GM21723 (cell line): ENCODE data around the gene LRRIQ1.
"Not testable (repeated sequence)": the region's sequence is repeated elsewhere in the genome, so short reads cannot be mapped to it uniquely, and the experiment has no call there.

Experiments used
- ATAC-seq: cut with Tn5 transposase; IDR thresholded peaks from one replicate; pipeline ENCODE4 v1.9.1; 2021; ENCODE audit warnings: mild to moderate bottlenecking, moderate library complexity; ENCODE audit not compliant: unreplicated experiment

Gene LRRIQ1

DNA sequence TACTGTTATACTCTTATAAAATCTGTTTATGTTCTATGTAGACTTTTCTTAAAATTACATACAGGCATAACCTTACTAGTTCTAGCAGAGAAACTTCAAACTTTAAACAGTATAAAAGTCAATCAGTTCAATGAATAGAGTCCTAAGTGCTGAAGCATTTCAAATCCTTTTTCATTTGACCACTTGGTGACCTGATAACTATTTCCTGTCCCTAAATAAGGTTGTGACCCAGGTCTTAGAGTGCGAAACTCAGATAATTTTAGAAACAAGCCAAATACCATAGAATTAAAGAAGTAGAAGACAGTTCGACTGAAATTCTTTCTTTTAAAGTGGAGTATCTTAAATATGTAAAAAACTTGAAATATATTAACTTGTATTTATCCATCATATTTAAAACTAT is 147.7 kb downstream of the LRRIQ1 start:
- no peak for ATAC-seq

DNA sequence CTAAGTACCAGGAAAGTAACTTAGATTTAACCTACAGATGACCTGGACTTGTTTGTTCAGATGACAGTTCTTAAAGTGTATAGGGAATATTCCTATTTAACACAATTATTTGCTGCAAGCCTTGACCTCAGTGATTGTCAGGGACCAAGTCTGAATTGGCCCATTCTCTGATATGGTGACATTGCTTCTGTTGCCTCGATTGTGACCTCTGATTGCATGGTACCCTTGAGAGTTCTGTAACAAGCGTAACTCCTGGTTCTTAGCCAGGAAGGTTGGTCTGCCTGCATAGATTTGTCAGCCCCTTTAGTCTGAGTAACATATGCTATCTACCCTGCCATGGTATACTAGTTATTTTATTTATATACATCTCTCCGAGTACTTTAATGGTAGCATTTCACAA is 150.1 kb downstream of the LRRIQ1 start:
- ATAC-seq: no peak

- ATAC-seq: no peak
Observed at GRCh38 chr12:85188619-85189018, 152.5 kb downstream of the LRRIQ1 start.

GRCh38 chr12:85190728-85191127 is 154.6 kb downstream of the LRRIQ1 start:
- no peak for ATAC-seq

DNA sequence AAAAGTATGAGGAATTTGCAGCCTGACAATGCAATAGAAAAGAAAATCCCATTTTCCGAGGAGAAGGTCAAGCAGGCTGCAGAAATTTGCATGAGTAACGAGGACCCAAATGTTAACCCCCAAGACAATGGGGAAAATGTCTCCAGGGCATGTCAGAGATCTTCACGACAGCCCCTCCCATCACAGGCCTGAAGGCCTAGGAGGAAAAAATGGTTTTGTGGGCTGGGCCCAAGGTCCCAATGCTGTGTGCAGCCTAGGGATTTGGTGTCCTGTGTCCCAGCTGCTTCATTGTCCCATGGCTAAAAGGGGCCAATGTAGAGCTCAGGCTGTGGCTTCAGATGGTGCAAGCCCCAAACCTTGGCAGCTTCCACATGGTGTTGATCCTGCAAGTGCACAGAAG is 167.7 kb downstream of the LRRIQ1 start:
- not testable (repeated sequence) for ATAC-seq

DNA sequence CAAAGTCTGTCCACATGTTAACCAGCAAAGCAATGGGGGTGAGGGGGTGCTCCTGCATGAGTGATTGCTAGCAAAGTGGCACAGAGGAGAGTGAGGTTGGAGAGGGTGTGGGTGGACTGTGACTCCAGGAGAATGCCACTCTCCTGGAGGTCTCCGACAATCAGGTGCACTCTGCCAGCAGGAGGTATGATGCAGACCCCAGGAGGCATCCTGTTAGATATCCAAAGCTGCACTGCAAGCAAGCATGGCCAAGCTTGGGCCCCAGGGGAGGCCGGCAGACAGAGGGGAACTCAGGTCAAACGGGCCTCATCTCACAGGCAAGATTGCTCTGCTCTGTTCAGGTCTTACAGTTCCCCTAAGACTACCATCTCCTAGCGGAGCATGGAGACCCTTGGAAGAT is 170.4 kb downstream of the LRRIQ1 start:
- no peak for ATAC-seq

DNA sequence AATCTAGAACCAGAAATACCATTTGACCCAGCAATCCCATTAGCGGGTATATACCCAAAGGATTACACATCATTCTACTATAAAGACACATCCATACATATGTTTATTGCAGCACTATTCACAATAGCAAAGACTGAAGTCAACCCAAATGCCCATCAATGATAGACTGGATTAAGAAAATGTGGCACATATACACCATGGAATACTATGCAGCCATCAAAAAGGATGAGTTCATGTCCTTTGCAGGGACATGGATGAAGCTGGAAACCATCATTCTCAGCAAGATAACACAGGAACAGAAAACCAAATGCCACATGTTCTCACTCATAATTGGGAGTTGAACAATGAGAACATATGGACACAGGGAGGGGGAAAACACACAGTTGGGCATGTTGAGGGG is 188.2 kb downstream of the LRRIQ1 start:
- ATAC-seq: not testable (repeated sequence)

GRCh38 chr12:85225501-85225900 is 189.3 kb downstream of the LRRIQ1 start:
- ATAC-seq: no peak

DNA sequence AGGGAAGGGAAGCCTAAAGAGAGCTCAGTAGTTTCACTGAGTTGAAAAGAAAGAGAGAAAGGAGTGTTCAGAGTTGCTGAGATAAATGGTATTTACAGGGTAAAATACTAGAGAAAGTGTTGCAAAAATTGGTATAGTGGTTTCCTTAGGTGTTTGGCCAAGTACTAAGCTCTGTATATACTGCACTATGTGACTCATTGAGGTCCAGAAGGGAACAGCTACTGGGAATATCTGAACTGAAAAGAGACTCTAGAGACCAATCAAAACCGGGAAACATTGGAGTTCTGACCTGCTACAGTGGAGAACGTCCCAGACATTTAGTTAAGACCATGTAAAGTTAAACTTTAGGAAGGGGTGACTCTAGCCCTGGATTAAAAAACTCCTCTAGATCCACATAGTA is 201.2 kb downstream of the LRRIQ1 start:
- no peak for ATAC-seq

- no peak for ATAC-seq
Observed at GRCh38 chr12:85244561-85244960, 208.4 kb downstream of the LRRIQ1 start.

DNA sequence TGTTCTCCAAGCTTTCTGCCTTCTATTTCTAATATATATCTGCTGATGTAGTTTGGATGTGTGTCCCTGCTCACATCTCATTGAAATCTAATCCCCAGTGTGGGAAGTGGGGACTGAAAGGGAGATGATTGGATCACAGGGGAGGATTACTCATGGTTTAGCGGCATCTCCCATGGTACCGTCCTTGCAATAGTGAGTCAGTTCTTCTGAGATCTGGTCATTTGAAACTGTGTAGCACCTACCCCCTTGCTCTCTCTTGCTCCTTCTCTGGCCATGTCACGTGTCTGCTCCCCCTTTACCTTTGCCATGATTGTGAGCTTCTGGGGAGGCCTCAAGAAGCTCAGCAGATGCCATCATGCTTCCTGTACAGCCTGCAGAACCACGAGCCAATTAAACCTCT is 217.7 kb downstream of the LRRIQ1 start:
- ATAC-seq: no peak

DNA sequence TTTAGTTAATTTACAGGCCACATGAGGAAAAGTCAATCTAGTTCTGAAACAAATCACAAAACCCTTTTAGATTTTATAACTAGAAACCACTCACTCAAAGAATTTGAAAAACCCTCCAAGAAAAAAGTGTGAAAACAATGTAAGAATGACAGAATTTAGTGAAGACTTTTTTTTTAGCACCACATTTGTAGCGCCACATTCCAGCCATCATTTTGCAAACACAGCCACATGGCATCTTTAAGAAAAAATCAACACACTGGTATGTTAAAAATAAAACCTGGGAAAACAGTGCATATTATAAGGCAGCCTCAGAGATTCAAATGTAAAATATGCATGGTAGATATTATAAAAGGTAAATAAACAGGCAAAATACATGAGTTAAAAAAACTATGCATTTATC is 221.5 kb downstream of the LRRIQ1 start:
- ATAC-seq: no peak

- ATAC-seq: no peak
Observed at GRCh38 chr12:85260447-85260846, 224.3 kb downstream of the LRRIQ1 start.

- no peak for ATAC-seq
Observed at GRCh38 chr12:85260896-85261295, 224.7 kb downstream of the LRRIQ1 start.

- no peak for ATAC-seq
Observed at GRCh38 chr12:85266356-85266755, 230.2 kb downstream of the LRRIQ1 start.

GRCh38 chr12:85273381-85274314 is 237.5 kb downstream of the LRRIQ1 start:
- peak; percentile 74 for ATAC-seq

GRCh38 chr12:85274315-85274651 is 238.1 kb downstream of the LRRIQ1 start:
- ATAC-seq: no peak

DNA sequence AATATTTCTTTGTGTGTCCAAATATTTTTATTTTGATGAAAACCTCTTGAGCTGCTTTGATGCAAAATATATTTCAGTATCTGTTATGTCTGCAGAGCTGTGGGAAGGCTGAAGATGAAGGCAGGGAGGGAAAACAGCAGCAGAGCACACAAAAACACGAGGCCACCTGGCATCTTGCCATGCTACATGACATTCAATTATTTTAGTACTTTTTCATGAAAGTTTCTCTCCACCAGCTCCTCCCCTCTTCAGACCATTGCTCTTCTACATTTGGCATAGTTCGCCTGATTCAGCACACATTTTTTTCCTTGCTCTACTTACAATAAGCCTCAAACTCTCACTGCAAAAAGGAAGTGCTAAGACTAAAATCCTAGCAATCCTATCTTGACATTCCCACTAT is 239.2 kb downstream of the LRRIQ1 start:
- no peak for ATAC-seq

- ATAC-seq: no peak
Observed at GRCh38 chr12:85277191-85277590, 241.0 kb downstream of the LRRIQ1 start.

DNA sequence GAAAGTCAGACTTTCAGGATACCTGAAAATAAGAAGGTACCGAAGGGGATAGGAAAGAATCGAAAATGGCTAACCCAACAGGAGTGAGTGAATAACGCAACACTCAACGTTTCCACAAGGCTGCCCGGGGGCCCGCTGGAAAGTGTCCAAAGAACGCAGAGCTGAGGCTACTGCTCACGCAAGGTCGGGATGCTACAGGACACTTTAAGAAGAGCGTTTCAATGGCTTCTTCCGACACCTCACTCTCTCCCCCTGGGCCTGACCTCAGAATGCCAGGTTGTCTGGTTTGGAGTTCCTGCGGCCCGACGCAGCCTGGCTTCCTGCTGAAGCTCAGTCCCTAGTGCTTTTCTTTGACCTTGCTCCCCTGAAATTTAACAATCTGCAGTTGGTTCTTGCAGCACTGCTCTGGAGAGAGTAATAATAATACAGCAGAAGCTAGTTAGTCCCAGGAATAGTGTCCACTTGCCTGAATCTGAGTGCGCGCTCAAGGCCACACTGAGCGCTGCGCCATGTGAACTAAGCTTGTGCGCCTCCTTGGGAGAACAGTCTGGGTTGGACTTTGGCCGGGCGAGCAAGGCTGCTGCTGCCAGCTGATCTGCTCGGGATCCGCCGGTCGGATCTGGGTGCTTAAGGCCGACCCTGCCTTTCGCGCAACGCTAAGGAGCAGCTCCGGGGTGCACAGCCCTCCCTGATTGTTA is 241.9 kb downstream of the LRRIQ1 start:
- no peak for ATAC-seq

GRCh38 chr12:85278598-85279448 is 242.7 kb downstream of the LRRIQ1 start:
- ATAC-seq: no peak
